GM12878 (cell line): ENCODE data around the gene IVD. TPM values are rescaled to one million over a fixed set of nuclear protein-coding genes. Genes with fewer than 3 reads are reported as not detected.

Source experiments
- ATAC-seq: fragments of 200-7000 bp; cut with Tn5 transposase; 3 replicates; pipeline ENCODE4 v1.9.1; 2020; ENCODE audit warnings: mild to moderate bottlenecking, moderate library complexity
- BruUV-seq: library from RNA; stranded (reverse); fragments of 400-500 nt; replicated peaks from 2 replicates; lab custom pipeline; 2021; lab: Mats Ljungman, UMichigan
- CTCF ChIA-PET: fragments of 300-600 bp; sonication (Branson Sonifier 250); formaldehyde crosslinking; extraction: SDS; loops from one replicate; lab custom pipeline; 2021; ENCODE audit warnings: inconsistent platforms; lab: Yijun Ruan, JAX
- POLR2A ChIA-PET: fragments of 350-600 bp; formaldehyde crosslinking; extraction: SDS; loops from one replicate; lab custom pipeline; 2021; ENCODE audit warnings: inconsistent platforms; lab: Charles Lee
- RAD21 ChIA-PET: fragments of 300-600 bp; sonication (Branson Sonifier 250); formaldehyde crosslinking; loops from one replicate; lab custom pipeline; 2023; ENCODE audit warnings: antibody characterized with exemption; ENCODE audit not compliant: unreplicated experiment; lab: Charles Lee
- SMC1A ChIA-PET: fragments of 300-600 bp; sonication (Branson Sonifier 250); formaldehyde crosslinking; loops from one replicate; lab custom pipeline; 2023; ENCODE audit not compliant: unreplicated experiment, uncharacterized antibody; lab: Charles Lee
- DNase-seq: peaks from one replicate; pipeline ENCODE4 v3.0.0-alpha.2; 2011; ENCODE audit warnings: low read depth, low spot score
- FAIRE-seq: peaks from 3 replicates; lab custom pipeline; 2011; peaks lifted over from hg19 to GRCh38; lab: Jason Lieb, UNC
- H2AFZ ChIP-seq: 2 replicates; pipeline ENCODE4 v1.6.0; 2011; ENCODE audit warnings: low read depth, low read length, control low read depth; ENCODE audit not compliant: control insufficient read depth
- H3K27ac ChIP-seq: 2 replicates; pipeline ENCODE4 v1.5.1; 2011; ENCODE audit warnings: control low read depth; ENCODE audit not compliant: control insufficient read depth, insufficient read depth
- H3K27me3 ChIP-seq, 2 experiments: replicated peaks in 1 of 2; 2 replicates each; pipeline versions ENCODE4 v1.6.0 to v1.6.1; 2011; ENCODE audit warnings: low read length in 1 of 2; ENCODE audit not compliant: control insufficient read depth in 2 of 2, insufficient read depth in 2 of 2
- H3K36me3 ChIP-seq, 2 experiments: 2 replicates each; pipeline ENCODE4 v1.5.1; 2011; ENCODE audit warnings: low read length in 1 of 2; ENCODE audit not compliant: control insufficient read depth in 2 of 2, insufficient read depth in 2 of 2
- H3K4me1 ChIP-seq: 2 replicates; pipeline ENCODE4 v1.6.1; 2011; ENCODE audit warnings: mild to moderate bottlenecking, low read length, moderate library complexity, mixed read lengths; ENCODE audit not compliant: control insufficient read depth, insufficient read depth
- H3K4me2 ChIP-seq: 2 replicates; pipeline ENCODE4 v1.6.0; 2011; ENCODE audit warnings: control low read depth; ENCODE audit not compliant: control insufficient read depth, insufficient read depth
- H3K4me3 ChIP-seq: fragments of 200-600 bp; sonication (generic); 2 replicates; pipeline ENCODE4 v1.5.1; 2016
- H3K79me2 ChIP-seq: 2 replicates; pipeline ENCODE4 v1.6.0; 2011; ENCODE audit warnings: low read length; ENCODE audit not compliant: control insufficient read depth, insufficient read depth
- H3K9ac ChIP-seq: 2 replicates; pipeline ENCODE4 v1.8.0; 2011; ENCODE audit warnings: low read length, control low read depth, mixed read lengths; ENCODE audit not compliant: control insufficient read depth, insufficient read depth
- H3K9me3 ChIP-seq: replicated peaks from 3 replicates; pipeline ENCODE4 v1.5.1; 2011; ENCODE audit warnings: mild to moderate bottlenecking, low read length; ENCODE audit not compliant: control insufficient read depth, insufficient read depth
- H4K20me1 ChIP-seq: 2 replicates; pipeline ENCODE4 v1.6.0; 2011; ENCODE audit not compliant: control insufficient read depth, insufficient read depth
- CBX3 ChIP-seq: fragments of 200-600 bp; sonication (generic); IDR thresholded peaks from 2 replicates; pipeline ENCODE4 v1.6.1; 2016; ENCODE audit warnings: low read depth, borderline replicate concordance
- CREM ChIP-seq: IDR thresholded peaks from 2 replicates; pipeline ENCODE4 v1.6.1; 2014; ENCODE audit warnings: antibody characterized with exemption, low read depth
- POU2F2 ChIP-seq: IDR thresholded peaks from 3 replicates; pipeline ENCODE4 v1.6.1; 2011; ENCODE audit warnings: low read depth, mild to moderate bottlenecking, low read length, borderline replicate concordance
- USF1 ChIP-seq: IDR thresholded peaks from 2 replicates; pipeline ENCODE4 v1.6.1; 2011; ENCODE audit warnings: borderline replicate concordance, low read depth, mild to moderate bottlenecking, moderate library complexity, mixed read lengths, low read length; ENCODE audit not compliant: insufficient read depth; ENCODE audit errors: extremely low read length
- WGBS: methylation state at CpG from one replicate; pipeline ENCODE4 v1.1.6; 2016; ENCODE audit warnings: low lambda C conversion rate; ENCODE audit not compliant: insufficient replicate concordance, insufficient coverage; ENCODE audit errors: missing lambda C conversion rate; 5-methylcytosine and 5-hydroxymethylcytosine counted together
- in situ Hi-C: fragments of 300-500 bp; cut with MboI; formaldehyde crosslinking; loops from 9 replicates; pipeline ENCODE4 v1.14.3; 2018; ENCODE audit warnings: mixed read lengths
- intact Hi-C: fragments of 100-400 bp; cut with micrococcal nuclease; formaldehyde crosslinking; loops from one replicate; pipeline ENCODE4 v1.14.2; 2022; ENCODE audit not compliant: unreplicated experiment
- polyA plus RNA-seq, 11 experiments: library from polyadenylated mRNA; depleted of rRNA in 4 of 11; unstranded in 6 of 11; stranded (reverse) in 5 of 11; fragments of >200 nt; fragmentation: Nextera tagmentation in 4 of 11; fragmentation: Illumina TruSeq in 1 of 11; extraction: Ambion mirVana in 4 of 11; extraction: Trizol in 1 of 11; gene quantifications; 1 replicate in 1 of 11; 2 replicates in 10 of 11; pipeline versions ENCODE4 v1.2.1 to v1.2.3, GENCODE V29; 2011 to 2016; ENCODE audit warnings: inconsistent platforms in 2 of 11, missing spikeins in 2 of 11, low read depth in 1 of 11
- total RNA-seq, 4 experiments: library from RNA; depleted of rRNA in 3 of 4; stranded (reverse); fragments of >200 nt in 3 of 4; fragmentation: Illumina TruSeq in 1 of 4; extraction: Trizol in 1 of 4; gene quantifications; 2 replicates each; pipeline versions ENCODE4 v1.2.1 to v1.2.3, GENCODE V29; 2013 to 2021

Gene IVD
- total and polyA plus RNA-seq, 10 of the 15 experiments (the other 5 are each of a cell fraction or from before 2014, with no cell fraction given) = 5.3 to 59.8 (median 45.7) TPM

- POLR2A ChIA-PET = no interaction called here
- H3K9ac ChIP-seq = no peak overlapping the region
- in situ Hi-C loops (no loop called here), intact Hi-C loops (no loop called here)
- H3K4me1 ChIP-seq = peaks cover 3% of the 10 kb centered on the region; the same call in 1 of the 2 replicates
- peaks cover 24% of the 10 kb centered on the region for H3K79me2 ChIP-seq
- DNase-seq (no peak), FAIRE-seq (no peak), ATAC-seq (no peak)
- no peak overlapping the region for H3K27ac ChIP-seq
- no TSS peak for BruUV-seq
- 0 out of 4 replicates have a peak, but pooled peaks cover 0 to 3% of the 10 kb centered on the region in 2 experiments for H3K36me3 ChIP-seq
- no peaks in the 10 kb centered on the region for H3K9me3 ChIP-seq
- CTCF ChIA-PET = interaction anchor here (1.0 to 1.5 kb wide), 2 partner anchors 9 to 27 kb away, joined by 4 read pairs; no protein-coding TSS in a partner anchor
- SMC1A ChIA-PET = no interaction called here
- no peak overlapping the region for H2AFZ ChIP-seq
- no peak overlapping the region for H3K4me3 ChIP-seq
- WGBS = 65% methylated on average over 10 of the region's 10 CpGs
- TF ChIP-seq CREM = no peak
- no peak for TF ChIP-seq POU2F2
- no peak for TF ChIP-seq USF1
- TF ChIP-seq CBX3 = no peak
- TF ChIP-seq, all 136 proteins: peak for 0
- H4K20me1 ChIP-seq = no peaks in the 10 kb centered on the region
- no peak overlapping the region for H3K4me2 ChIP-seq
- RAD21 ChIA-PET = no interaction called here
- no peaks in the 10 kb centered on the region for H3K27me3 ChIP-seq
These were observed 25.0 kb upstream of the IVD start for GRCh38 chr15:40380636-40381035.
